NCI-H1930 (cell line): ENCODE measurements around the gene TRIM16.
"Not testable (repeated sequence)": the region's sequence is repeated elsewhere in the genome, so short reads cannot be mapped to it uniquely, and the experiment has no call there.

Experiments used
- DNase-seq, 2 experiments: peaks; one replicate each; lab custom pipeline; 2025; lab: John Stamatoyannopoulos, UW

TRIM16 gene

GRCh38 chr17:15615850-15616249 lies 68.3 kb downstream of the TRIM16 start:
- not testable (repeated sequence) for DNase-seq

- DNase-seq: not testable (repeated sequence)
Observed at GRCh38 chr17:15613111-15613510, 71.0 kb downstream of the TRIM16 start.

- not testable (repeated sequence) for DNase-seq
Observed at GRCh38 chr17:15592960-15593359, 91.2 kb downstream of the TRIM16 start.

- not testable (repeated sequence) for DNase-seq
Observed at GRCh38 chr17:15591986-15592385, 92.1 kb downstream of the TRIM16 start.

GRCh38 chr17:15590844-15591243 lies 93.3 kb downstream of the TRIM16 start:
- DNase-seq: not testable (repeated sequence)

GRCh38 chr17:15589544-15590536 lies 94.3 kb downstream of the TRIM16 start:
- not testable (repeated sequence) for DNase-seq

- DNase-seq: not testable (repeated sequence)
Observed at GRCh38 chr17:15588017-15588416, 96.1 kb downstream of the TRIM16 start.

GRCh38 chr17:15583313-15583712 lies 100.8 kb downstream of the TRIM16 start:
- not testable (repeated sequence) for DNase-seq

- not testable (repeated sequence) for DNase-seq
Observed at GRCh38 chr17:15581462-15581861, 102.6 kb downstream of the TRIM16 start.
